ENCODE data around the gene LY6G5C. TPM values are rescaled to one million over a fixed set of nuclear protein-coding genes. Genes with fewer than 3 reads are reported as not detected.

The LY6G5C gene
- total and polyA plus RNA-seq, 4 donors = 2.8 to 5.0 (median 3.5) TPM

DNA sequence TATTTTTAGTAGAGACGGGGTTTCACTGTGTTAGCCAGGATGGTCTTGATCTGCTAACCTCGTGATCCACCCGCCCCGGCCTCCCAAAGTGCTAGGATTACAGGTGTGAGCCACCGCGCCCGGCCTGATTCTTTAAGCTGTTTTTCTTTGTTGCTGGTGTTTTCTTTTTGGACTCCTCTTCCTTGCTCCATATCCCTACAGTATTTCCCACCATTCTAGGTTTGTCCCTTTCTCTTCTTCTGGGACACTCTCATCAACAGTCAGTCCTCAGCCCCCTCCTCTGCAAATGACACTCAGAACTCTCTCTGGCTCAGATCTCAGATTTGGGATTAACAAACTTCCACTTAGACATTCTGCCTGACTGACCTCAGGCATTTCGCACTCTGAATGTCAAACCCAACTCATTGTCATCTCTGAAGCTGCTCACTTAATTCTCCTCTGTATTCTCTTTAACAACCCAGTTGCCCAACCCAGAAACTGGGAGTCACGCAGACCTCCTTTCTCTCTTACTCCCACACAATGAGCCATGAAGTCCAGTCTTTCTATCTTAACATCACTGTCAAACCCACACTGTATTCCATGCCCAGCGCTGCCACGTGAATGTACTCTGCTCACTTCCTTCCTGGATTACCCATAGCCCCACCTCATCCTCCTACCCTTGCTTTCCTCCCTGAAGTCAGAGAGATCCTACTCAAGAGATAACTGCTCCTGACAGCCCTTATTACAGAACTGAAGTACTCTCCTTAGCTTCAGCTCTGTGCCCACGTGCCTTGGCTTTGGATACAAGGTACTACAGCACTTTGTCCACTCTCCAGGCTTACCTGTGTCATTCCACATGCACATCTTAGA is 44.9 kb upstream of the LY6G5C start:
- Histone ChIP-seq H3K27me3 (ENCODE audit: control insufficient read depth in 3 of 3, insufficient read depth in 3 of 3, low read length in 2 of 3) (no peaks in the 10 kb centered on the region), H3K9me3 (ENCODE audit: control insufficient read depth in 4 of 4, insufficient read depth in 3 of 4, low read length in 3 of 4) (no peaks in the 10 kb centered on the region), H3K4me3 (no peak overlapping the region), H3K36me3 (ENCODE audit: control insufficient read depth in 4 of 4, insufficient read depth in 4 of 4, low read length in 4 of 4) (peaks cover 0 to 26% (median 16%) of the 10 kb centered on the region in 4 donors), H3K4me1 (ENCODE audit: control insufficient read depth in 5 of 5, insufficient read depth in 5 of 5, low read length in 5 of 5) (peaks cover 0 to 16% (median 6%) of the 10 kb centered on the region in 5 donors), H3K27ac (ENCODE audit: low read depth in 1 of 2, low read length in 1 of 2) (peak overlapping the region in 1 of 2 donors; percentile 37), H3K9ac (ENCODE audit: insufficient read depth in 1 of 2, low read length in 2 of 2) (no peak overlapping the region)
- TF ChIP-seq, protein P1, sequence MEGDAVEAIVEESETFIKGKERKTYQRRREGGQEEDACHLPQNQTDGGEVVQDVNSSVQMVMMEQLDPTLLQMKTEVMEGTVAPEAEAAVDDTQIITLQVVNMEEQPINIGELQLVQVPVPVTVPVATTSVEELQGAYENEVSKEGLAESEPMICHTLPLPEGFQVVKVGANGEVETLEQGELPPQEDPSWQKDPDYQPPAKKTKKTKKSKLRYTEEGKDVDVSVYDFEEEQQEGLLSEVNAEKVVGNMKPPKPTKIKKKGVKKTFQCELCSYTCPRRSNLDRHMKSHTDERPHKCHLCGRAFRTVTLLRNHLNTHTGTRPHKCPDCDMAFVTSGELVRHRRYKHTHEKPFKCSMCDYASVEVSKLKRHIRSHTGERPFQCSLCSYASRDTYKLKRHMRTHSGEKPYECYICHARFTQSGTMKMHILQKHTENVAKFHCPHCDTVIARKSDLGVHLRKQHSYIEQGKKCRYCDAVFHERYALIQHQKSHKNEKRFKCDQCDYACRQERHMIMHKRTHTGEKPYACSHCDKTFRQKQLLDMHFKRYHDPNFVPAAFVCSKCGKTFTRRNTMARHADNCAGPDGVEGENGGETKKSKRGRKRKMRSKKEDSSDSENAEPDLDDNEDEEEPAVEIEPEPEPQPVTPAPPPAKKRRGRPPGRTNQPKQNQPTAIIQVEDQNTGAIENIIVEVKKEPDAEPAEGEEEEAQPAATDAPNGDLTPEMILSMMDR (IDR thresholded peaks at IDR 0.05; ENCODE audit: control extremely low read depth, extremely low read depth) = no peak
- ATAC-seq (ENCODE audit: insufficient read depth, low FRiP score) = no peak
- 75 to 83% methylated on average over 12 of the region's 12 CpGs for WGBS, 2 donors
- DNase-seq = no peak

DNA sequence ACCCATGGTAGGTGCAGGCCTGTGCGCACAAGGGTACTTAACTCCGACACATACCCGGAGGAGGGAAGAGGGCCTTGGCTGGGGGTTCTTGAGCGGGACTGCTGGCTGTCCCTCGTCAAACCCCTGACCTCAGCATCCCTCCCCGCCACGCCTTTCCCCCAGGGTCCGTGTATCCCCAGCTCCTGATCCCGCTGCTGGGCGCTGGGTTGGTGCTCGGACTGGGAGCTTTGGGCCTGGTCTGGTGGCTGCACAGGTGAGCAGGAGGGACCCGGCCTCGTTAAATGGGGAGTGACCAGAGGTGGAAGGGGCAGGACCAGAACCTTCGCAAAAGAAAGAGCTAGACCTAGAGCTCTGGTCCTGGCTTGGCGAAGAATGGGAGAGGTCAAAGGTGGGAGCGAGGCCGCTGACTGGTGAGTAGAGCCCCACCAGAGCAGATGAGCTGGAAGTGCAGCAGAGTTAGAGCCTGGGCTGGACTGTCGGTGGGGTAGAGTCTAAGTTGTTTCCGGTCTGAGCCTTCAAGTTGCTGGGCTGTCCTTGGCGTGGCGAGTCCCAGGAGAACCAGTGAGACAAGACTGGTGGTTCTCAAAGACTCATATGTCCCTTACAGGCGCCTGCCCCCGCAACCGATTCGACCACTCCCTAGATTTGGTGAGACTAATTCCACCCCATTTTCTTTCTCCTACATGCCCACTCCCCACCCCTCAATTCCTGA is 43.3 kb upstream of the LY6G5C start:
- Histone ChIP-seq H3K9ac (ENCODE audit: insufficient read depth in 1 of 2, low read length in 2 of 2) (no peak overlapping the region), H3K27ac (ENCODE audit: low read depth in 1 of 2, low read length in 1 of 2) (no peak overlapping the region), H3K27me3 (ENCODE audit: control insufficient read depth in 3 of 3, insufficient read depth in 3 of 3, low read length in 2 of 3) (no peaks in the 10 kb centered on the region), H3K9me3 (ENCODE audit: control insufficient read depth in 4 of 4, insufficient read depth in 3 of 4, low read length in 3 of 4) (no peaks in the 10 kb centered on the region), H3K4me1 (ENCODE audit: control insufficient read depth in 5 of 5, insufficient read depth in 5 of 5, low read length in 5 of 5) (peaks cover 0 to 16% (median 6%) of the 10 kb centered on the region in 5 donors), H3K4me3 (no peak overlapping the region), H3K36me3 (ENCODE audit: control insufficient read depth in 4 of 4, insufficient read depth in 4 of 4, low read length in 4 of 4) (peaks cover 0 to 26% (median 16%) of the 10 kb centered on the region in 4 donors)
- ATAC-seq (ENCODE audit: insufficient read depth, low FRiP score) (no peak), DNase-seq (no peak)
- 93% methylated on average over 25 of the region's 25 CpGs for WGBS, 2 donors
- TF ChIP-seq, protein P1 (IDR thresholded peaks at IDR 0.05; ENCODE audit: control extremely low read depth, extremely low read depth) = no peak

DNA sequence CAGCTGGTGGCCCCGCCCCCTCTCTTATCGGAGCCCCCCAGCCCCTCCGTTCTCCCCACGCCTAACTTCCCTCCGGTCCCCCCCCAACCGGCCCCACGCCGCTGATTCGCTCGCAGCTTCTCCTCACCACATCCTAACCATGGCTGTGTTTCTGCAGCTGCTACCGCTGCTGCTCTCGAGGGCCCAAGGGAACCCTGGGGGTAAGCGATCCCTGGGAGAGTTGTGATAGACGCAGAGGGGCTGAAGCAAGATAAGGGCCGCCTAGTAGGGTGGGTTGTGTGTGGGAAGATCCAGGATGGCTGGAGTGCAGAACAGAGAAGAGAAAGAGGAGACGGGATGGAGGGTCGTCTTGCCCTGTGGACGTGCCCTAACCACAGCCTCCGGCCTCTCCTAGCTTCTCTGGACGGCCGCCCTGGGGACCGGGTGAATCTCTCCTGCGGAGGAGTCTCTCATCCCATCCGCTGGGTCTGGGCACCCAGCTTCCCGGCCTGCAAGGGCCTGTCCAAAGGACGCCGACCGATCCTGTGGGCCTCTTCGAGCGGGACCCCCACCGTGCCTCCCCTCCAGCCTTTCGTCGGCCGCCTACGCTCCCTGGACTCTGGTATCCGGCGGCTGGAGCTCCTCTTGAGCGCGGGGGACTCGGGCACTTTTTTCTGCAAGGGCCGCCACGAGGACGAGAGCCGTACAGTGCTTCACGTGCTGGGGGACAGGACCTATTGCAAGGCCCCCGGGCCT is 42.5 kb upstream of the LY6G5C start, which contains the start of gene MPIG6B:
Gene MPIG6B (plus strand): TSS at position 129 of the 735 bp plus-strand sequence. CDS start 11 bp downstream, at position 140.
- H3K4me3 ChIP-seq = no peak within 1 kb of the TSS
- no peaks in the 10 kb centered on the region for H3K9me3 ChIP-seq (ENCODE audit: control insufficient read depth in 4 of 4, insufficient read depth in 3 of 4, low read length in 3 of 4)
- no peak for ATAC-seq (ENCODE audit: insufficient read depth, low FRiP score)
- TF ChIP-seq, protein P1 (IDR thresholded peaks at IDR 0.05; ENCODE audit: control extremely low read depth, extremely low read depth) = no peak
- H3K9ac ChIP-seq (ENCODE audit: insufficient read depth in 1 of 2, low read length in 2 of 2) = no peak within 1 kb of the TSS
- no peaks in the 10 kb centered on the region for H3K27me3 ChIP-seq (ENCODE audit: control insufficient read depth in 3 of 3, insufficient read depth in 3 of 3, low read length in 2 of 3)
- peaks cover 0 to 23% (median 16%) of the 10 kb centered on the region in 4 donors for H3K36me3 ChIP-seq (ENCODE audit: control insufficient read depth in 4 of 4, insufficient read depth in 4 of 4, low read length in 4 of 4)
- DNase-seq = no peak
- peaks cover 0 to 11% (median 2%) of the 10 kb centered on the region in 5 donors for H3K4me1 ChIP-seq (ENCODE audit: control insufficient read depth in 5 of 5, insufficient read depth in 5 of 5, low read length in 5 of 5)
- 62 to 73% methylated on average over 46 of the region's 46 CpGs for WGBS, 2 donors
- no peak within 1 kb of the TSS for H3K27ac ChIP-seq (ENCODE audit: low read depth in 1 of 2, low read length in 1 of 2)
